ENCODE results near the gene FIGLA. TPM values are rescaled to one million over a fixed set of nuclear protein-coding genes. Genes with fewer than 3 reads are reported as not detected.

Gene FIGLA
- total and polyA plus RNA-seq, 5 experiments from 2014 or later: not detected

GRCh38 chr2:70732766-70733645 lies 57.4 kb downstream of the FIGLA start:
- Mint-ChIP-seq H3K36me3 (no peaks in the 10 kb centered on the region), H3K9me3 (peaks cover 0 to 2% (median 0%) of the 10 kb centered on the region in 9 donors), H3K4me3 (no peak overlapping the region), H3K27me3 (peaks cover 0 to 11% (median 2%) of the 10 kb centered on the region in 5 donors), H3K27ac (peak overlapping the region in 3 of 10 donors; percentile 2 to 55 (median 46)), H3K4me1 (peaks cover 9 to 29% (median 19%) of the 10 kb centered on the region in 4 donors)
- POLR2A ChIA-PET: no interaction called here
- DNase-seq (no peak), ATAC-seq (no peak)

- peaks cover 0 to 6% (median 0%) of the 10 kb centered on the region in 5 donors for H3K27me3 Mint-ChIP-seq
- no peaks in the 10 kb centered on the region for H3K36me3 Mint-ChIP-seq
- no peak for ATAC-seq
- POLR2A ChIA-PET: no interaction called here
- no peak overlapping the region for H3K27ac Mint-ChIP-seq
- H3K4me3 Mint-ChIP-seq: no peak overlapping the region
- no peaks in the 10 kb centered on the region for H3K9me3 Mint-ChIP-seq
- no peak for DNase-seq
- H3K4me1 Mint-ChIP-seq: peaks cover 7 to 27% (median 17%) of the 10 kb centered on the region in 4 donors
Measured at GRCh38 chr2:70730730-70731129, 59.7 kb downstream of the FIGLA start.

- no peaks in the 10 kb centered on the region for H3K36me3 Mint-ChIP-seq
- peaks cover 0 to 4% (median 0%) of the 10 kb centered on the region in 5 donors for H3K27me3 Mint-ChIP-seq
- H3K4me3 Mint-ChIP-seq: no peak overlapping the region
- no peak for DNase-seq
- POLR2A ChIA-PET: no interaction called here
- no peaks in the 10 kb centered on the region for H3K9me3 Mint-ChIP-seq
- ATAC-seq: no peak
- no peak overlapping the region for H3K27ac Mint-ChIP-seq
- H3K4me1 Mint-ChIP-seq: peaks cover 2 to 23% (median 10%) of the 10 kb centered on the region in 4 donors
Measured at GRCh38 chr2:70729647-70730046, 60.8 kb downstream of the FIGLA start.

- Mint-ChIP-seq H3K4me1 (peaks cover 0 to 10% (median 3%) of the 10 kb centered on the region in 4 donors), H3K27me3 (no peaks in the 10 kb centered on the region), H3K4me3 (no peak overlapping the region), H3K36me3 (no peaks in the 10 kb centered on the region), H3K9me3 (no peaks in the 10 kb centered on the region), H3K27ac (no peak overlapping the region)
- POLR2A ChIA-PET: no interaction called here
- no peak for ATAC-seq
- DNase-seq: no peak
Measured at GRCh38 chr2:70728128-70728527, 62.3 kb downstream of the FIGLA start.

Other genes starting within 250 kb of the FIGLA start
- 1 to 10 TPM; 1.3 to 1.5 TPM for gene TGFA, start 236.8 kb downstream of the FIGLA start, total RNA-seq
- gene TGFA, start 236.8 kb downstream of the FIGLA start, polyA plus RNA-seq: under 1 TPM; 0.61 to 0.76 (median 0.66) TPM
- gene ADD2, start 22.4 kb downstream of the FIGLA start, total RNA-seq: 10 to 100 TPM in 1 of 2 experiments, 1 to 10 TPM in 1; 9.3 to 10.9 TPM
- gene ADD2, start 22.4 kb downstream of the FIGLA start, polyA plus RNA-seq: 1 to 10 TPM; 1.8 to 4.7 (median 3.3) TPM
- not detected for gene CLEC4F, start 30.0 kb upstream of the FIGLA start, total RNA-seq
- gene CLEC4F, start 30.0 kb upstream of the FIGLA start, polyA plus RNA-seq: not detected
- not detected for gene CD207, start 45.2 kb upstream of the FIGLA start, total RNA-seq
- gene CD207, start 45.2 kb upstream of the FIGLA start, polyA plus RNA-seq: not detected
- gene VAX2, start 109.9 kb upstream of the FIGLA start, total RNA-seq: not detected
- gene VAX2, start 109.9 kb upstream of the FIGLA start, polyA plus RNA-seq: not detected
- not detected for gene ATP6V1B1, start 145.3 kb upstream of the FIGLA start, total RNA-seq
- gene ATP6V1B1, start 145.3 kb upstream of the FIGLA start, polyA plus RNA-seq: not detected
- 1 to 10 TPM; 1.3 to 1.6 TPM for gene ANKRD53, start 188.0 kb upstream of the FIGLA start, total RNA-seq
- not detected for gene ANKRD53, start 188.0 kb upstream of the FIGLA start, polyA plus RNA-seq
- gene TEX261, start 204.2 kb upstream of the FIGLA start, total RNA-seq: 10 to 100 TPM; 58.1 to 63.1 TPM
- 10 to 100 TPM; 33.7 to 40.6 (median 39.9) TPM for gene TEX261, start 204.2 kb upstream of the FIGLA start, polyA plus RNA-seq